Osteoblast (primary cell): ENCODE data around the gene IFI27L2. TPM values are rescaled to one million over a fixed set of nuclear protein-coding genes. Genes with fewer than 3 reads are reported as not detected.

Experiments
- DNase-seq: peaks from one replicate; pipeline ENCODE4 v3.0.0; 2011; ENCODE audit warnings: low spot score, mixed read lengths; ENCODE audit not compliant: insufficient read length; ENCODE audit errors: missing footprints
- H2AFZ ChIP-seq: 2 replicates; pipeline ENCODE4 v1.6.0; 2011; ENCODE audit warnings: mild to moderate bottlenecking, low read length
- H3K27ac ChIP-seq: 2 replicates; pipeline ENCODE4 v1.5.1; 2011; ENCODE audit warnings: mild to moderate bottlenecking, low read depth, low read length, moderate library complexity
- H3K27me3 ChIP-seq: 2 replicates; pipeline ENCODE4 v1.6.0; 2012; ENCODE audit warnings: mild to moderate bottlenecking, control low read depth, inconsistent platforms, low read length, moderate library complexity; ENCODE audit not compliant: insufficient read depth
- H3K36me3 ChIP-seq: 2 replicates; pipeline ENCODE4 v1.5.1; 2011; ENCODE audit warnings: mild to moderate bottlenecking, low read length, control low read depth, moderate library complexity; ENCODE audit not compliant: insufficient read depth
- H3K4me1 ChIP-seq: 2 replicates; pipeline ENCODE4 v1.5.1; 2011; ENCODE audit warnings: mild to moderate bottlenecking, low read length, control low read depth, moderate library complexity; ENCODE audit not compliant: insufficient read depth
- H3K4me2 ChIP-seq: 2 replicates; pipeline ENCODE4 v1.6.0; 2011; ENCODE audit warnings: mild to moderate bottlenecking, low read length; ENCODE audit not compliant: insufficient read depth
- H3K4me3 ChIP-seq: fragments of 200-600 bp; sonication (generic); 3 replicates; pipeline ENCODE4 v1.5.1; 2012; ENCODE audit warnings: mild to moderate bottlenecking, low read length, inconsistent platforms; ENCODE audit not compliant: insufficient read depth
- H3K79me2 ChIP-seq: 2 replicates; pipeline ENCODE4 v1.6.0; 2012; ENCODE audit warnings: mild to moderate bottlenecking, low read length, control low read depth, inconsistent platforms; ENCODE audit not compliant: insufficient read depth
- H3K9me3 ChIP-seq: 2 replicates; pipeline ENCODE4 v1.5.1; 2011; ENCODE audit warnings: low read depth, low read length, control low read depth
- H4K20me1 ChIP-seq: 2 replicates; pipeline ENCODE4 v1.6.0; 2012; ENCODE audit warnings: mild to moderate bottlenecking, low read length, control low read depth; ENCODE audit not compliant: insufficient read depth
- total RNA-seq: library from RNA; depleted of rRNA; stranded (reverse); fragments of >200 nt; gene quantifications from 2 replicates; pipeline ENCODE4 v1.2.3, GENCODE V29; 2012
- TF ChIP-seq, protein P1 (sequence below): IDR thresholded peaks from 2 replicates; pipeline ENCODE4 v1.5.1; 2011; ENCODE audit warnings: mild to moderate bottlenecking, low read depth, low read length, moderate library complexity; ENCODE audit errors: extremely low read depth

The IFI27L2 gene
- total RNA-seq, 1 donor = 76.7 TPM

DNA sequence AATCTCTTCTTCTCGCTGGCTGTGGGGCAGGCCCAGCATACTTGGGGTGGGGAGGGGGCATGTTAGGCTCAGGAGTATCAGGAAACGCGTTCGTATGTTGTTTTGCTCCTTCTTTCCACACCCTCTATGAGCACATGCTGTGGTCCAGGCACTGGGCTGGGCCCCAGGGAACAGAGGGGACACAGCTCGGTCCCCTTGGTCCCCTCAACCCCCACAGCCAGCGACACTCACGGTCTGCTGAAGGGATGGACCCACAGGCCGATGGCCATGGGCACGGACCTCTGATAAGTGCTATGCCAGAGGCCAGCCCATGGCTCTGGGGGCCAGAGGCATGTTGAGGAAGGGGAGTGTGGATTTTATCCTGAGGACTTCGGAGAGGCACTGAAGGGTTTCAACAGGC, 12.7 kb downstream of the IFI27L2 start:
- no peaks in the 10 kb centered on the region for H4K20me1 ChIP-seq
- H3K4me2 ChIP-seq = no peak overlapping the region
- H3K9me3 ChIP-seq = peaks cover 5% of the 10 kb centered on the region
- no peak overlapping the region for H3K4me3 ChIP-seq
- no peak overlapping the region for H3K27ac ChIP-seq
- no peaks in the 10 kb centered on the region for H3K36me3 ChIP-seq
- no peak for DNase-seq
- no peaks in the 10 kb centered on the region for H3K79me2 ChIP-seq
- peaks cover 17% of the 10 kb centered on the region for H3K27me3 ChIP-seq
- TF ChIP-seq, protein P1, sequence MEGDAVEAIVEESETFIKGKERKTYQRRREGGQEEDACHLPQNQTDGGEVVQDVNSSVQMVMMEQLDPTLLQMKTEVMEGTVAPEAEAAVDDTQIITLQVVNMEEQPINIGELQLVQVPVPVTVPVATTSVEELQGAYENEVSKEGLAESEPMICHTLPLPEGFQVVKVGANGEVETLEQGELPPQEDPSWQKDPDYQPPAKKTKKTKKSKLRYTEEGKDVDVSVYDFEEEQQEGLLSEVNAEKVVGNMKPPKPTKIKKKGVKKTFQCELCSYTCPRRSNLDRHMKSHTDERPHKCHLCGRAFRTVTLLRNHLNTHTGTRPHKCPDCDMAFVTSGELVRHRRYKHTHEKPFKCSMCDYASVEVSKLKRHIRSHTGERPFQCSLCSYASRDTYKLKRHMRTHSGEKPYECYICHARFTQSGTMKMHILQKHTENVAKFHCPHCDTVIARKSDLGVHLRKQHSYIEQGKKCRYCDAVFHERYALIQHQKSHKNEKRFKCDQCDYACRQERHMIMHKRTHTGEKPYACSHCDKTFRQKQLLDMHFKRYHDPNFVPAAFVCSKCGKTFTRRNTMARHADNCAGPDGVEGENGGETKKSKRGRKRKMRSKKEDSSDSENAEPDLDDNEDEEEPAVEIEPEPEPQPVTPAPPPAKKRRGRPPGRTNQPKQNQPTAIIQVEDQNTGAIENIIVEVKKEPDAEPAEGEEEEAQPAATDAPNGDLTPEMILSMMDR = no peak
- no peak overlapping the region for H2AFZ ChIP-seq
- H3K4me1 ChIP-seq = peaks cover 30% of the 10 kb centered on the region

DNA sequence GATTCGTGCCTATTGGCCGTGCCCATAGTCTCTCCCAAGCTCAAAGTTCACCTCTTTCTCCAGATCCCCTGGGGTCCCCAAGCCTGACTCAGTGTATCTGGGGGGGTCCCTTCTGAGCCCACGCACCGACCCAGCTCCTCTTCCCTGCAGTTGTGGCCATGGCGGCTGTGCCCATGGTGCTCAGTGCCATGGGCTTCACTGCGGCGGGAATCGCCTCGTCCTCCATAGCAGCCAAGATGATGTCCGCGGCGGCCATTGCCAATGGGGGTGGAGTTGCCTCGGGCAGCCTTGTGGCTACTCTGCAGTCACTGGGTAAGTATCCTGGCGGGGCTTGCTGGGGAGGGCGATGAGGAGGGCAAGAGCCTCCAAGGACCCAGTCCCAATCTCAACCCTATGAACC, 13.8 kb downstream of the IFI27L2 start:
- Histone ChIP-seq H4K20me1 (no peaks in the 10 kb centered on the region), H3K9me3 (peaks cover 5% of the 10 kb centered on the region), H3K79me2 (no peaks in the 10 kb centered on the region), H2AFZ (no peak overlapping the region), H3K4me1 (peaks cover 21% of the 10 kb centered on the region), H3K27me3 (peaks cover 17% of the 10 kb centered on the region), H3K27ac (no peak overlapping the region), H3K36me3 (no peaks in the 10 kb centered on the region), H3K4me3 (no peak overlapping the region), H3K4me2 (no peak overlapping the region)
- DNase-seq = no peak
- TF ChIP-seq, protein P1 = no peak

DNA sequence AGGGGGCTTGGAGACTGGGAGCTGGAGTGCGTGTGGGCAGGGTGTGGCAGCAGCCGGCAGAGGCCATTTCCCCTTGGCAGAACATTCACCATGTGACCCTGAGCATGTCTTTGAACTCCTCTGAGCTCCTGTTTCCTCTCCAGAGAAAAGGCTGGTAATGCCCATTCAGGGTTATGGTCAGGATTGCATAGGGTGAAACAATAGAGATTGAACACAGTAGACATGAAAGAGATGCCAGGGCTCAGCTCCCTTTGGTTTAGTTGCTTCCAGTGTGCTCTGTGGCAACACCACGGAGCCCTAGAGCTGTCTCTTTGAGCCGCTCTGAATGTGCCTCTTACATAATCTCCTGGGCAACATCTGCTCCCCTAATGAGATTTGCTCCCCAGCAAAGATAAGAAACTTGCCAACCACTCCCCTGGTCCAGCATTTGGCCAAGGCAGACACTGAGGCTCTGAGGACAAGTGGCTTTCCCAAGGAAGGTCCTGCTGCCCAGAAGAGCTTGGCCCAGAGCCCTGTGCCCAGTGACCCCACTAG, 14.3 kb downstream of the IFI27L2 start:
- Histone ChIP-seq H4K20me1 (no peaks in the 10 kb centered on the region), H3K36me3 (no peaks in the 10 kb centered on the region), H3K9me3 (peaks cover 5% of the 10 kb centered on the region), H2AFZ (no peak overlapping the region), H3K4me3 (no peak overlapping the region), H3K79me2 (no peaks in the 10 kb centered on the region), H3K27ac (no peak overlapping the region), H3K4me1 (peaks cover 18% of the 10 kb centered on the region), H3K4me2 (no peak overlapping the region), H3K27me3 (peaks cover 17% of the 10 kb centered on the region)
- TF ChIP-seq, protein P1 = no peak
- DNase-seq = peak; percentile 80

DNA sequence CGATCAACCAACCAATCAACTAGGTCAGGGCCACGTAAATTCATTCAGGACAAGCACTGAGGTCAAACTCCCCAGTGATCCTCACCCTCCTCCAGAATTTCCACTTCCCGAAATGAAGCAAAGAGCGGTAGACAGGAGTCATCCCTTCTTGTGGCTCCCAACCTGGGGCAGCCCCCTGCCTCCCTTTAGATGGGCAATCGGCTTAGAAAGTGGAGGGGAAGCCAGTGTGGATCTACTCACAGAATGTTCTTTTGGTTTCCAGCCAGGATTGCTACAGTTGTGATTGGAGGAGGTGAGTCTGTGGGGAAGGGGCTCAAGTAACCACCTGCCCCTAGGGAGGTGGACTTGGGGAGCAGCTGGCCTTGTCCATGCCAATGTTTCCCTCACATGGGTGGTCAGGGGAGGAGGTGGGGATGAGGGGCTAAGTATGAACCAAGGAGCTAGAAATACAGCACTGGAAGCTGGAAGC, 14.8 kb downstream of the IFI27L2 start:
- Histone ChIP-seq H2AFZ (no peak overlapping the region), H4K20me1 (no peaks in the 10 kb centered on the region), H3K27me3 (peaks cover 17% of the 10 kb centered on the region), H3K36me3 (no peaks in the 10 kb centered on the region), H3K4me1 (peaks cover 18% of the 10 kb centered on the region), H3K4me3 (no peak overlapping the region), H3K27ac (no peak overlapping the region), H3K9me3 (peaks cover 5% of the 10 kb centered on the region), H3K4me2 (no peak overlapping the region), H3K79me2 (no peaks in the 10 kb centered on the region)
- TF ChIP-seq, protein P1 = no peak
- DNase-seq = peak; percentile 76
